Measurements from ENCODE around the gene IGDCC3. TPM values are rescaled to one million over a fixed set of nuclear protein-coding genes. Genes with fewer than 3 reads are reported as not detected.

The IGDCC3 gene
- total RNA-seq, 1 donor from 2014 or later = 0.13 TPM

DNA sequence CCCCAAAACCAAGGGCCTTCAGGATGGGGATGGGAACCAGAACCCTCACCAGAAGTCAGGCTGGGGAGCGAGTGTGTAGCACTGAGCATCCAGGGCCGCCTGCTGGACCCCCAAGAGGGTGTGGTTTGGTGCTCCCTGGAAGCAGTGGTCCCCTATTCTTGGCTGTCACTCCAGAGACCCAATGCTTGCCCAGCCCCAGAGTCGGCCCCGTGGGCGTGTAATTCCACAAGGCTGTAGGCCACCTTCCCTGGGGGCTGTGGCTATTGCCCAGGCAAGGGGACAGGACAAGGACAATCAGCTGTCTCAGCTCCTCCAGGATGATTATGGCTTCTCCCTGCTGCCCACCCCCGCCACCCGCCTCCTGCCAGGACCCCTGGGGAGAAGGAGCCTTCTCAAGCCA is 14.5 kb downstream of the IGDCC3 start:
- H3K36me3 ChIP-seq (ENCODE audit: control insufficient read depth, insufficient read depth, low read length) = no peaks in the 10 kb centered on the region
- DNase-seq (ENCODE audit: low read depth) = no peak
- TF ChIP-seq, protein P1, sequence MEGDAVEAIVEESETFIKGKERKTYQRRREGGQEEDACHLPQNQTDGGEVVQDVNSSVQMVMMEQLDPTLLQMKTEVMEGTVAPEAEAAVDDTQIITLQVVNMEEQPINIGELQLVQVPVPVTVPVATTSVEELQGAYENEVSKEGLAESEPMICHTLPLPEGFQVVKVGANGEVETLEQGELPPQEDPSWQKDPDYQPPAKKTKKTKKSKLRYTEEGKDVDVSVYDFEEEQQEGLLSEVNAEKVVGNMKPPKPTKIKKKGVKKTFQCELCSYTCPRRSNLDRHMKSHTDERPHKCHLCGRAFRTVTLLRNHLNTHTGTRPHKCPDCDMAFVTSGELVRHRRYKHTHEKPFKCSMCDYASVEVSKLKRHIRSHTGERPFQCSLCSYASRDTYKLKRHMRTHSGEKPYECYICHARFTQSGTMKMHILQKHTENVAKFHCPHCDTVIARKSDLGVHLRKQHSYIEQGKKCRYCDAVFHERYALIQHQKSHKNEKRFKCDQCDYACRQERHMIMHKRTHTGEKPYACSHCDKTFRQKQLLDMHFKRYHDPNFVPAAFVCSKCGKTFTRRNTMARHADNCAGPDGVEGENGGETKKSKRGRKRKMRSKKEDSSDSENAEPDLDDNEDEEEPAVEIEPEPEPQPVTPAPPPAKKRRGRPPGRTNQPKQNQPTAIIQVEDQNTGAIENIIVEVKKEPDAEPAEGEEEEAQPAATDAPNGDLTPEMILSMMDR (IDR thresholded peaks at IDR 0.05; ENCODE audit: insufficient read depth, low read length, poor library complexity, severe bottlenecking) = no peak
- no peak overlapping the region for H3K4me3 ChIP-seq (ENCODE audit: low read depth, low read length)
- peaks cover 20% of the 10 kb centered on the region for H3K27me3 ChIP-seq (ENCODE audit: control insufficient read depth, insufficient read depth, low read length)

DNA sequence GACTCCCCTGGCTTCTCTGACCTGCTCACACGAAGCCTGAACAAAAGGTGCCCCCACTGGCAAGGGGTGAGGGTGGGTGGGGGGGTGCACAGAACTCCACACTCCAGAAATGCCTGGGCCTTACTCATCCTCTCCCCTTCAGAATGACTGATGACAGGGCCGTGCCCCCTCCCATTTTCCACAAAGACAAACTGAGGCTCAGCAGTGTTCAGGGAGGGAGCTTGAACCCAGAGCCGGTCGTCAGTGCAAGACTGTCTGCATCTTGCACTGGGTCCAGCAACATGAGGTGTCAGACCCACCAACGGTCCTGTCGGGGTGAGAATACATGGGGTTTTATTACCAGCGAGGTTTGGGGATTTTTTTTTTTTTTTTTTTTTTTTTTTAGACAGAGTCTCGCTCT is 15.3 kb downstream of the IGDCC3 start:
- H3K4me3 ChIP-seq (ENCODE audit: low read depth, low read length) = no peak overlapping the region
- peaks cover 22% of the 10 kb centered on the region for H3K27me3 ChIP-seq (ENCODE audit: control insufficient read depth, insufficient read depth, low read length)
- TF ChIP-seq, protein P1 (IDR thresholded peaks at IDR 0.05; ENCODE audit: insufficient read depth, low read length, poor library complexity, severe bottlenecking) = no peak
- DNase-seq (ENCODE audit: low read depth) = no peak
- no peaks in the 10 kb centered on the region for H3K36me3 ChIP-seq (ENCODE audit: control insufficient read depth, insufficient read depth, low read length)

DNA sequence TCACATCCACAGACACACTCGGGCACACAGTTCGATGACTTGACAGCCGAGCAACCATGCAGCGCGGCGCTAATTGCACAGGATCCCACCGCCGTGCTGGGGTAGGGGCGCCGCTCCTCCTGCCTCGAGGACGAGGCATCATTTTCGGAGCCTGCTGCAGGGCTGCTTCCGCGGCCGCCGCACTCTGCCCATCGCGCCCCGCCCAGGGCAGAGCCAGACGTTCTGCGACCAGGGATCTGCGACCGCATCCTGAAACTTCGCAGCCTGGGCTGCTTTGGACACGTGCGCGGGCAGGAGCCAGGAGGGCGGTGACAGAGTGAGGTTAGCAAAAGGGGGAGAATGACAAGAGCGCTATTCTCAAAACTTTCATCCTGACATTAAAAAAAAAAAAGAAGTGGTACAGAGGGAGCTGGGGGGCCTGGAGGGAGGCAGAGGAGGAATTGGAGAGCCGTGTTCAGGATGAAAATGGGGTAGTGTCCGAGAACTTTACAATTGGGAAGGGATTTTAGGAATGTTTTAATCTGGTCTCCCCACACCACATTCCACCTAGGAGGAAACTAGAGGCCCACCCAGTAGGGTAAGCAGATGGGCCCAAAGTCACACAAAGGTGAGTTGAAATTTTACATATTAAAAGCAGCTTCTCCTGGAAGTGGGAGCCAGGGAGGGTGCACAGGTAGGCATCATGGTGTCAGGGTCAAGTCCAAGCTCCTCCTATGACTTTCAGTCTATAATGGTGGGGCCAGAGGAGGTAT is 15.9 kb downstream of the IGDCC3 start:
- TF ChIP-seq, protein P1 (IDR thresholded peaks at IDR 0.05; ENCODE audit: insufficient read depth, low read length, poor library complexity, severe bottlenecking) = no peak
- no peak for DNase-seq (ENCODE audit: low read depth)

DNA sequence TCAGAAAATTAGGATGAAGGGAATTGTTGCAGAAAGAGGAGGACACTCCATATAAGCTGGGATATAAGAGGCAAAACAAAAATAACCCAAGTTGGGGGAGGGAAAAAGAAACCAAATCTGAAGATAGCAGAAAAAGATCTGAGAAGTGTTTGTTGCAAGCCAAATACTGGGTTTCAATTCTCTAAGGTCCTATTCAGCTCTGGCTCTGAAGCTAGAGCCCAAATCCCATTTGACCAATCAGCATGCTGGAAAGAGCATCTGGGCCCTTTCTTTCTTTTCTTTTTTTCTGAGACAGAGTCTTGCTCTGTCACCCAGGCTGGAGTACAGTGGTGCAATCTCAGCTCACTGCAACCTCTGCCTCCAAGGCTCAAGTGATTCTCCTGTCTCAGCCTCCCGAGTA is 17.3 kb downstream of the IGDCC3 start:
- Histone ChIP-seq H3K27me3 (ENCODE audit: control insufficient read depth, insufficient read depth, low read length) (peaks cover 31% of the 10 kb centered on the region), H3K4me3 (ENCODE audit: low read depth, low read length) (no peak overlapping the region), H3K36me3 (ENCODE audit: control insufficient read depth, insufficient read depth, low read length) (no peaks in the 10 kb centered on the region)
- TF ChIP-seq, protein P1 (IDR thresholded peaks at IDR 0.05; ENCODE audit: insufficient read depth, low read length, poor library complexity, severe bottlenecking) = no peak
- no peak for DNase-seq (ENCODE audit: low read depth)

More for the DNA sequence above, 15.9 kb downstream of the IGDCC3 start:
- Histone ChIP-seq H3K4me3 (ENCODE audit: low read depth, low read length) (no peak overlapping the region), H3K36me3 (ENCODE audit: control insufficient read depth, insufficient read depth, low read length) (no peaks in the 10 kb centered on the region), H3K27me3 (ENCODE audit: control insufficient read depth, insufficient read depth, low read length) (peaks cover 22% of the 10 kb centered on the region)

DNA sequence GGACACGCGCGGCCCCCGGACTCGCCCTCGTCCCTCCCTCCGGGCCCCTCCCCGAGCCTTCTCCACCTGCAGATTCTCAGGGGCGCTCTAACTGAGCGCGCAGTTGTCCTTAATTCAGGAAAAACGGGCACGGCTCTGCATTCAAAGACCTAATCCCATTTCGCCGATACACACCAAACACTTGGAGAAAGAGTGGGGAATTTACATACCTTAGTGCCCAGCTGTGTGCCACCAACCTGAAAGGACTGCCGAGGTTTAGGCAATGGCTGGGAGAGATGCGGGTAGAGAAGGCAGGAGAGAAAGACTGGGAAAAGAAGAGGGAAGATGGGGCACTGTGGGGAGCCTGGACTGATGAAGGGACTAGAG is 21.8 kb downstream of the IGDCC3 start:
- peaks cover 27% of the 10 kb centered on the region for H3K27me3 ChIP-seq (ENCODE audit: control insufficient read depth, insufficient read depth, low read length)
- H3K4me3 ChIP-seq (ENCODE audit: low read depth, low read length) = peak overlapping the region; percentile 27
- H3K36me3 ChIP-seq (ENCODE audit: control insufficient read depth, insufficient read depth, low read length) = no peaks in the 10 kb centered on the region
- DNase-seq (ENCODE audit: low read depth) = no peak
- TF ChIP-seq, protein P1 (IDR thresholded peaks at IDR 0.05; ENCODE audit: insufficient read depth, low read length, poor library complexity, severe bottlenecking) = no peak
